Keratinocyte (primary cell): ENCODE results near the gene DSE. TPM values are rescaled to one million over a fixed set of nuclear protein-coding genes. Genes with fewer than 3 reads are reported as not detected.

Source experiments
- DNase-seq: peaks from one replicate; pipeline ENCODE4 v3.0.0-alpha.2; 2011; ENCODE audit warnings: low read depth, missing footprints, low spot score
- FAIRE-seq: peaks from 2 replicates; lab custom pipeline; 2011; peaks lifted over from hg19 to GRCh38; lab: Jason Lieb, UNC
- H2AFZ ChIP-seq: 2 replicates; pipeline ENCODE4 v1.6.0; 2012; ENCODE audit warnings: low read length, control low read depth, inconsistent platforms; ENCODE audit not compliant: control insufficient read depth
- H3K27ac ChIP-seq: 2 replicates; pipeline ENCODE4 v1.5.1; 2011; ENCODE audit warnings: low read length; ENCODE audit not compliant: control insufficient read depth, insufficient read depth
- H3K27me3 ChIP-seq: 3 replicates; pipeline ENCODE4 v1.6.0; 2011; ENCODE audit warnings: low read length; ENCODE audit not compliant: control insufficient read depth, insufficient read depth; ENCODE audit errors: extremely low read depth
- H3K36me3 ChIP-seq, 2 experiments: 2 replicates in 1 of 2; 3 replicates in 1 of 2; pipeline ENCODE4 v1.5.1; 2011; ENCODE audit warnings: low read length in 2 of 2, mild to moderate bottlenecking in 1 of 2; ENCODE audit not compliant: control insufficient read depth in 2 of 2, insufficient read depth in 2 of 2; ENCODE audit errors: extremely low read depth in 1 of 2
- H3K4me1 ChIP-seq: 3 replicates; pipeline ENCODE4 v1.5.1; 2011; ENCODE audit warnings: low read length; ENCODE audit not compliant: control insufficient read depth, insufficient read depth; ENCODE audit errors: extremely low read depth
- H3K4me2 ChIP-seq: 3 replicates; pipeline ENCODE4 v1.6.0; 2011; ENCODE audit warnings: low read depth, low read length; ENCODE audit not compliant: control insufficient read depth, insufficient read depth; ENCODE audit errors: extremely low read depth
- H3K4me3 ChIP-seq, 3 experiments: fragments of 200-600 bp in 1 of 3; sonication (generic) in 1 of 3; 2 replicates in 2 of 3; 3 replicates in 1 of 3; pipeline ENCODE4 v1.5.1; 2011 to 2016; ENCODE audit warnings: low read length in 3 of 3, mild to moderate bottlenecking in 3 of 3, control low read depth in 2 of 3, inconsistent platforms in 1 of 3, low read depth in 1 of 3, mixed read lengths in 1 of 3, mixed run types in 1 of 3, moderate library complexity in 1 of 3; ENCODE audit not compliant: control insufficient read depth in 2 of 3, insufficient read depth in 2 of 3; ENCODE audit errors: extremely low read depth in 1 of 3
- H3K79me2 ChIP-seq: 2 replicates; pipeline ENCODE4 v1.6.0; 2012; ENCODE audit warnings: low read length; ENCODE audit not compliant: control insufficient read depth, insufficient read depth
- H3K9ac ChIP-seq: 3 replicates; pipeline ENCODE4 v1.6.0; 2011; ENCODE audit warnings: low read length; ENCODE audit not compliant: control insufficient read depth, insufficient read depth; ENCODE audit errors: extremely low read depth
- H3K9me1 ChIP-seq: 3 replicates; pipeline ENCODE4 v1.6.0; 2011; ENCODE audit warnings: low read length; ENCODE audit not compliant: control insufficient read depth, insufficient read depth; ENCODE audit errors: extremely low read depth
- H3K9me3 ChIP-seq: 2 replicates; pipeline ENCODE4 v1.5.1; 2012; ENCODE audit warnings: low read depth, low read length; ENCODE audit not compliant: control insufficient read depth
- H4K20me1 ChIP-seq: 3 replicates; pipeline ENCODE4 v1.6.0; 2011; ENCODE audit warnings: low read length; ENCODE audit not compliant: control insufficient read depth, insufficient read depth; ENCODE audit errors: extremely low read depth
- CTCF ChIP-seq, 3 experiments: IDR thresholded peaks in 1 of 3; conservative IDR thresholded peaks in 1 of 3; optimal IDR thresholded peaks in 1 of 3; 2 replicates in 2 of 3; 3 replicates in 1 of 3; pipeline versions ENCODE3 to v1.5.1; 2011; ENCODE audit warnings: low read length in 3 of 3, mild to moderate bottlenecking in 3 of 3, moderate library complexity in 2 of 3, control low read depth in 1 of 3, inconsistent platforms in 1 of 3; ENCODE audit not compliant: insufficient read depth in 2 of 3; ENCODE audit errors: extremely low read depth in 1 of 3
- EZH2 ChIP-seq: IDR thresholded peaks from one replicate; pipeline ENCODE4 v1.6.1; 2012; ENCODE audit warnings: inconsistent platforms, mild to moderate bottlenecking, low read length, moderate library complexity
- dilution Hi-C: fragments of 300-500 bp; cut with MboI; formaldehyde crosslinking; loops from one replicate; pipeline ENCODE4 v1.7.0; 2020; ENCODE audit warnings: low sequenced_read_pairs; ENCODE audit not compliant: extremely low pct_ligation_motif_present
- polyA plus RNA-seq, 5 experiments: library from polyadenylated mRNA; depleted of rRNA in 3 of 5; stranded (reverse) in 3 of 5; stranded (forward) in 1 of 5; unstranded in 1 of 5; fragments of >200 nt; gene quantifications; 1 replicate in 1 of 5; 2 replicates in 3 of 5; 3 replicates in 1 of 5; pipeline versions ENCODE4 v1.2.1 to v1.2.3, GENCODE V29; 2011 to 2012; ENCODE audit warnings: missing spikeins in 2 of 5, low read depth in 1 of 5, low replicate concordance in 1 of 5

DSE gene
- polyA plus RNA-seq, 1 donor (not counting 4 experiments of a cell fraction or from before 2014, with no cell fraction given): 99.7 TPM

DNA sequence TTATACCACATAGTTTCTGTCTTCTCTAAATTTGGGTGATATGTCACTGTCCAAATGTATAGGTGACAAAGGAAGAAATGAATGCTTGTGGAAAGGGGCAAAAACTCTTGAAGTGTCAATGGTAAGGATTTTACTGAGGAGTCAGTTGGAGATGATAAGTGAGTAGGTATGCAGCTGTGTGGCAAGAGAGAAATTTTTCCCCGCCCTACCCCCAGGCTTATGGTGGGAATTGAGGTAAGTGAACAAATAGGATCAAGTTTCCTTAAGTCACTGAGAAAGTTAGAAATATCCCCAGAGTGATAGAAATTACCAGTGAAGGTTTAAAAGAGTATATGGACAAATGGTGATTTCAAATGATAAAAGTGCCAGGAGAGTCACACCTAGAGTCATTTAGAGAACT lies 11.8 kb downstream of the DSE start:
- Histone ChIP-seq H4K20me1 (no peaks in the 10 kb centered on the region), H3K4me2 (no peak overlapping the region), H3K9me3 (no peaks in the 10 kb centered on the region), H3K4me3 (no peak overlapping the region), H3K9ac (no peak overlapping the region), H3K4me1 (peaks cover 67% of the 10 kb centered on the region), H2AFZ (no peak overlapping the region), H3K36me3 (no peaks in the 10 kb centered on the region), H3K9me1 (no peaks in the 10 kb centered on the region), H3K27ac (peak overlapping the region; percentile 30), H3K27me3 (no peaks in the 10 kb centered on the region), H3K79me2 (peaks cover 72% of the 10 kb centered on the region)
- TF ChIP-seq CTCF (optimal IDR thresholded peaks at IDR 0.05 in 1 of 3, IDR thresholded peaks at IDR 0.05 in 1 of 3, conservative IDR thresholded peaks at IDR 0.05 in 1 of 3; ENCODE audit: extremely low read depth in 1 of 3, insufficient read depth in 2 of 3, low read length in 3 of 3) (no peak), EZH2 (no peak)
- FAIRE-seq (no peak), DNase-seq (no peak)
- dilution Hi-C loops: no loop called here

- H3K27me3 ChIP-seq: no peaks in the 10 kb centered on the region
- DNase-seq: no peak
- H3K9ac ChIP-seq: peak overlapping the region; percentile 20
- no peaks in the 10 kb centered on the region for H3K9me1 ChIP-seq
- no peak for TF ChIP-seq CTCF (optimal IDR thresholded peaks at IDR 0.05 in 1 of 3, IDR thresholded peaks at IDR 0.05 in 1 of 3, conservative IDR thresholded peaks at IDR 0.05 in 1 of 3; ENCODE audit: extremely low read depth in 1 of 3, insufficient read depth in 2 of 3, low read length in 3 of 3)
- no peaks in the 10 kb centered on the region for H4K20me1 ChIP-seq
- no peak overlapping the region for H3K4me3 ChIP-seq
- peaks cover 76% of the 10 kb centered on the region for H3K4me1 ChIP-seq
- dilution Hi-C loops: no loop called here
- peaks cover 71% of the 10 kb centered on the region for H3K79me2 ChIP-seq
- H3K36me3 ChIP-seq: no peaks in the 10 kb centered on the region
- H3K27ac ChIP-seq: peak overlapping the region; percentile 99
- H2AFZ ChIP-seq: no peak overlapping the region
- H3K9me3 ChIP-seq: no peaks in the 10 kb centered on the region
- FAIRE-seq: no peak
- H3K4me2 ChIP-seq: peak overlapping the region; percentile 86
Observed at GRCh38 chr6:116384727-116385458, 14.1 kb downstream of the DSE start.
